HG03439 (cell line): ENCODE data around the gene TEX35.
"Not testable (repeated sequence)": the region's sequence is repeated elsewhere in the genome, so short reads cannot be mapped to it uniquely, and the experiment has no call there.

Experiments
- ATAC-seq: cut with Tn5 transposase; IDR thresholded peaks from one replicate; pipeline ENCODE4 v1.9.1; 2021; ENCODE audit warnings: mild to moderate bottlenecking, moderate library complexity; ENCODE audit not compliant: unreplicated experiment

TEX35 gene

GRCh38 chr1:178493301-178493741, 19.6 kb upstream of the TEX35 start:
- no peak for ATAC-seq

- ATAC-seq: no peak
Measured at GRCh38 chr1:178494569-178494971, 18.3 kb upstream of the TEX35 start.

GRCh38 chr1:178495158-178495557, 17.8 kb upstream of the TEX35 start:
- no peak for ATAC-seq

- no peak for ATAC-seq
Measured at GRCh38 chr1:178495741-178496409, 17.0 kb upstream of the TEX35 start.

- no peak for ATAC-seq
Measured at GRCh38 chr1:178496410-178497135, 16.3 kb upstream of the TEX35 start, which contains the start of gene CLEC20A. TSS of gene CLEC20A (minus strand) at chr1:178496964. CDS start at chr1:178496939, 25 bp downstream.

GRCh38 chr1:178497903-178498478, 14.9 kb upstream of the TEX35 start:
- no peak for ATAC-seq

- no peak for ATAC-seq
Measured at GRCh38 chr1:178498896-178499675, 13.8 kb upstream of the TEX35 start.

- no peak for ATAC-seq
Measured at GRCh38 chr1:178500091-178500770, 12.7 kb upstream of the TEX35 start.

GRCh38 chr1:178500936-178501554, 11.9 kb upstream of the TEX35 start:
- no peak for ATAC-seq

- ATAC-seq: peak; percentile 75
Measured at GRCh38 chr1:178501705-178502329, 11.1 kb upstream of the TEX35 start.

- ATAC-seq: no peak
Measured at GRCh38 chr1:178502330-178502714, 10.6 kb upstream of the TEX35 start.

GRCh38 chr1:178502856-178503255, 10.1 kb upstream of the TEX35 start:
- no peak for ATAC-seq

GRCh38 chr1:178503316-178503715, 9.6 kb upstream of the TEX35 start:
- ATAC-seq: not testable (repeated sequence)

GRCh38 chr1:178503849-178504248, 9.1 kb upstream of the TEX35 start:
- no peak for ATAC-seq

- ATAC-seq: no peak
Measured at GRCh38 chr1:178504286-178504685, 8.6 kb upstream of the TEX35 start.

GRCh38 chr1:178506177-178506576, 6.7 kb upstream of the TEX35 start:
- no peak for ATAC-seq

- no peak for ATAC-seq
Measured at GRCh38 chr1:178506669-178507068, 6.2 kb upstream of the TEX35 start.

- no peak for ATAC-seq
Measured at GRCh38 chr1:178509414-178510007, 3.4 kb upstream of the TEX35 start.

- ATAC-seq: no peak
Measured at GRCh38 chr1:178510155-178510554, 2.8 kb upstream of the TEX35 start.
